ENCODE results near the gene USP9X.
"Not testable (repeated sequence)": the region's sequence is repeated elsewhere in the genome, so short reads cannot be mapped to it uniquely, and the experiment has no call there.

The USP9X gene

DNA sequence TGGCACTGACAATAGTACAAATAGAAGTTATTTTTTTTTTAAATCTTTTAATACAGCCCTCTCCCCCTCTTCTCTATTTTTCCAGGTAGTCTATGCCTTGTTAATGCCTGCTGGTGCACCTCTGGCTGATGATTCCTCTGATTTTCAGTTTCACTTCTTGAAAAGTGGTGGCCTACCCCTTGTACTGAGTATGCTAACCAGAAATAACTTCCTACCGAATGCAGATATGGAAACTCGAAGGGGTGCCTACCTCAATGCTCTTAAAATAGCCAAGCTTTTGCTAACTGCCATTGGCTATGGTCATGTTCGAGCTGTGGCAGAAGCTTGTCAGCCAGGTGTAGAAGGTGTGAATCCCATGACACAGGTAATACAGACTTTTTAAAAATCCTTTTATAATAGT lies 99.1 kb downstream of the USP9X start:
- peak; percentile 91 for FAIRE-seq

GRCh38 chrX:41186946-41187345 lies 101.7 kb downstream of the USP9X start:
- not testable (repeated sequence) for DNase-seq (ENCODE audit: insufficient read length, low spot score); FAIRE-seq

More for the DNA sequence above, 99.1 kb downstream of the USP9X start:
- DNase-seq (ENCODE audit: insufficient read length, low spot score), result no peak

DNA sequence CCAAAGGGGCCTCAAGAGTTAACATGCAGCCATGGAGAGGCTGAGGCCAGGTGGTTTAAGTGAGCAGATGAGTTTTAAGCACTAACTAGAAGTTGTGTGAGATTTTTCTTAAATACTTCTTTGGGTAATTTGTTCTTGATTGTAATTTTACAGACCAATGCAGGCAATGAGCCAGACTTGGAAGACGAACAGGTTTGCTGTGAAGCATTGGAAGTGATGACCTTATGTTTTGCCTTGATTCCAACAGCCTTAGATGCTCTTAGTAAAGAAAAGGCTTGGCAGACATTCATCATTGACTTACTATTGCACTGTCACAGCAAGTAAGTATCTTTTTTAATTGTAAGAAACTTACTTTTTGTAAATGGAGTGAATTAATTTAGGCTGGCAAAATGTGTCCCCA lies 103.9 kb downstream of the USP9X start:
- DNase-seq (ENCODE audit: insufficient read length, low spot score) (no peak), FAIRE-seq (no peak)

GRCh38 chrX:41192880-41193279 lies 107.6 kb downstream of the USP9X start:
- FAIRE-seq (no peak), DNase-seq (ENCODE audit: insufficient read length, low spot score) (no peak)

DNA sequence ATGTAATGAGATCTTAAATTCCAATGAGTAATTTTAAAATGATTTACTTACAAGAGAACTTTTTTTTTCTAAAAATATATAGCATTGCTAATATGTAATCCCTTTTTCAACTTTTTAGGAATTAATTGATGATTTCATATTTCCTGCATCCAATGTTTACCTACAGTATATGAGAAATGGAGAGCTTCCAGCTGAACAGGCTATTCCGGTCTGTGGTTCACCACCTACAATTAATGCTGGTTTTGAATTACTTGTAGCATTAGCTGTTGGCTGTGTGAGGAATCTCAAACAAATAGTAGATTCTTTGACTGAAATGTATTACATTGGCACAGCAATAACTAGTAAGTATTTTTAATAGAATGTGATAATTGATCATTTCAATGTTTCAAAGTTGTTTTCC lies 113.2 kb downstream of the USP9X start:
- no peak for FAIRE-seq
- no peak for DNase-seq (ENCODE audit: insufficient read length, low spot score)

DNA sequence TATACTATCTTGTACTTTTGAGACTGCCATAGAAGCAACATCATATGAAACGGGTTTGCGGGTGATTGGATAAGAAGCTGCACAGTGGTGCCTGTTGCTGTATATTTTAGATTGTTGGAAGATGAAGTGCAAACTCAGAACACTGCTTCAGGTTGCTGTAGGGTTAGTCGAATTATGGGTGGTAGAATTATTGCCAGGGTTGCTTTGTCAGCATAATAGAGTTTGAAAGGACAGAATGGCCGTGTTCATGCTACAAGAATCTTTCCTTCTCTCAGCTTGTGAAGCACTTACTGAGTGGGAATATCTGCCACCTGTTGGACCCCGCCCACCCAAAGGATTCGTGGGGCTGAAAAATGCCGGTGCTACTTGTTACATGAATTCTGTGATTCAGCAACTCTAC lies 115.5 kb downstream of the USP9X start:
- no peak for DNase-seq (ENCODE audit: insufficient read length, low spot score)
- peak; percentile 42 for FAIRE-seq

GRCh38 chrX:41209853-41210252 lies 124.6 kb downstream of the USP9X start:
- FAIRE-seq (no peak), DNase-seq (ENCODE audit: insufficient read length, low spot score) (no peak)

DNA sequence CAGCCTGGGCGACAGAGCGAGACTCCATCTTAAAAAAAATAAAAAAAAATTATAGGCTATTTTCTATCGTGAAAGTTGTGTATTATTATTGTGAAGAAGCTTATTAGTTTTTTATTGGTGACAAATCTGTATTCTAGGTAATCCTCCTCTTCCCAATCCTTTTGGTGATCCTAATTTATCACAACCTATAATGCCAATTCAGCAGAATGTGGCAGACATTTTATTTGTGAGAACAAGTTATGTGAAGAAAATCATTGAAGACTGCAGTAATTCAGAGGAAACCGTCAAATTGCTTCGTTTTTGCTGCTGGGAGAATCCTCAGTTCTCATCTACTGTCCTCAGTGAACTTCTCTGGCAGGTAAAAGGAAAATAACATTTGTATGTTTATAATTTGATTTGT lies 139.4 kb downstream of the USP9X start:
- FAIRE-seq, result no peak
- no peak for DNase-seq (ENCODE audit: insufficient read length, low spot score)

DNA sequence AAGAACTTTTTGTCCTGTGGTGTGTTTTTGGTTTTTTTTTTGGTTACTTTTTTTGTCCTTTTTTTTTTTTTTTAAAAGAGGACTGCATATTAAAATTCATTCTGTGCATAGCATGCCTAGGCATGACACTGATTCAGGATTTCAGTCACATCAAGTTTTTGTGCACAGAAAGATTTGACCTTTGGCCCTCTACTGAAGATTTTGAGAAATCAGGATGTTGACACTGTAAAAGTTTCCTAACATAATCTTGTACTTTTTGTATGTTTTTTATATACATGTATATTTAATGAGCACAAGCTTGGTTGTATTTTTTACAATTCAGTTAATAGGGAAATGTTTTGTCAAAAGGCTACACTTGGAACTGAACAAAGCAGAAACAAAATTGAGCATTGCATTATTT lies 148.7 kb downstream of the USP9X start:
- FAIRE-seq, result no peak
- DNase-seq (ENCODE audit: insufficient read length, low spot score), result no peak

DNA sequence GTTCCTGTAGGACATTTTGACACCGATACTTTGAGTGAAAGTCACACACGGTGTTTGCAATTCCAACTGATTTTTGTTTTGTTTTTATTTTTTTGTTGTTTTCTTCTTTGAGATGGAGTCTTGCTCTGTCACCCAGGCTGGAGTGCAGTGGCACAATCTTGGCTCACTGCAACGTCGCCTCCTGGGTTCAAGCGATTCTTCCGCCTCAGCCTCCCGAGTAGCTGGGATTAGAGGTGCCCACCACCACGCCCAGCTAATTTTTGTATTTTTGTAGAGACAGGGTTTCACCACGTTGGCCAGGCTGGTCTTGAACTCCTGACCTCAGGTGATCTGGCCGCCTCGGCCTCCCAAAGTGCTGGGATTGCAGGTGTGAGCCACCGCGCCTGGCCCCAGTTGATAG lies 149.2 kb downstream of the USP9X start:
- DNase-seq (ENCODE audit: insufficient read length, low spot score); FAIRE-seq: not testable (repeated sequence)

DNA sequence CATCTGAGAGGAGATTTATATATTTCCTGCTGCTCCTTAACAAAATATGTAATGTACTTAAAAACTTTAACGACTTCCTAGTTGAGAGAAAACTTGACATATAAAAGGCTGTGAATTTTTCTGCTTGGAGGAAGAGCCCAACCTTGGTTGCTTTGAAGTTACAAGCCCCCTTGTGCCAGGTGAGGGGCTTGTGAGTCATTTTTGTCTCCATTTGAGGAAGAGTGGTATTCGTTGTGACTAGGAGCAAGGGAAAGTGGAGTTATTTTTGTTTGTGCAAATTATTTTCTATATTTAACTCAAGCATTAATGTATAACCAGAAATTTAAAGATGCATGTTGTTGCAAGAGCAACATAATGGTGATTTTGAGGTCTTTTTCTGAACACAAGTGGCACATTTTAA lies 149.7 kb downstream of the USP9X start:
- no peak for DNase-seq (ENCODE audit: insufficient read length, low spot score)
- peak; percentile 14 for FAIRE-seq

DNA sequence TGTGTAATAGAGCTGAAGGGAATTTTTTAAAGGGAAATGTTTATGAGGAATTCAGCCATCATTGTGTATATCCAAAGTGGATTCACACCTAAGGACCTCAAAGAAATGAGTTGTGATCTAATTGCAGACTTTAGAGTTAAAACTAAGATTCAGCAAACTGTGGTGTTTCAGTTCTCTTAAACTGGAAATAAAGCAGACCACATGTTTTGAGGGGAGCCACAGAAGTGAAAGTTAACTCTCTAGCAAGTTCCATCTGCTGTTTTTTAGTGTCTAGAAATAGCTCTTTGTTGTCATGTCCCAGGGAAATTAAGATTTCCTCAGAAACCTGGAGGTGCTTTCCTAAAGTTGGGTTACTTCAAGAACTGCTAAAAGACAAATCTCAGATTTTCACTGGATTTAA lies 151.4 kb downstream of the USP9X start:
- DNase-seq (ENCODE audit: insufficient read length, low spot score) (peak; percentile 29), FAIRE-seq (peak; percentile 88)

GRCh38 chrX:41240509-41240908 lies 155.3 kb downstream of the USP9X start:
- no peak for DNase-seq (ENCODE audit: insufficient read length, low spot score)
- FAIRE-seq, result no peak

GRCh38 chrX:41241962-41242361 lies 156.7 kb downstream of the USP9X start:
- FAIRE-seq (no peak), DNase-seq (ENCODE audit: insufficient read length, low spot score) (no peak)

DNA sequence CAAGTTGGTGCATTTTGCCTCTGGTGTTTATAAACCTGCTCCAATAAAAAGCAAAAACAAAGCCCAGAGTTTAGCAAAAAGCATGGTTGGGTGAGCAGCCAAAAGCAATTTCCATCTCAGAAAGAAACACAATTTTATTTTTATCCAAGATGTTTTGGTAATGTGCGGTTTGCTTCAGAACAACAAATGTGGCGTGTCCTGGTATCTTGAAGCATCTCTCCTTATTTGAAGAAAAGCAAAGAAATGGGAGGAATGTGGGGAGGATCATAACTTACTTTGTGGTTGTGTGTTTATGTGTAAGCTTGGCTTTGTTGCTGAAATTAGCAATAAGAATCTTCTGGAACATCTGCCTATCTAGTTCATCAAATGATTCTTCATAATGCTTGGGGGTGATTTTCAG lies 160.4 kb downstream of the USP9X start:
- FAIRE-seq, result no peak

GRCh38 chrX:41250867-41251266 lies 165.6 kb downstream of the USP9X start:
- no peak for DNase-seq (ENCODE audit: insufficient read length, low spot score)
- no peak for FAIRE-seq

More for the DNA sequence above, 160.4 kb downstream of the USP9X start:
- DNase-seq (ENCODE audit: insufficient read length, low spot score), result no peak

GRCh38 chrX:41257801-41258200 lies 172.6 kb downstream of the USP9X start:
- peak; percentile 81 for FAIRE-seq
- DNase-seq (ENCODE audit: insufficient read length, low spot score), result no peak

DNA sequence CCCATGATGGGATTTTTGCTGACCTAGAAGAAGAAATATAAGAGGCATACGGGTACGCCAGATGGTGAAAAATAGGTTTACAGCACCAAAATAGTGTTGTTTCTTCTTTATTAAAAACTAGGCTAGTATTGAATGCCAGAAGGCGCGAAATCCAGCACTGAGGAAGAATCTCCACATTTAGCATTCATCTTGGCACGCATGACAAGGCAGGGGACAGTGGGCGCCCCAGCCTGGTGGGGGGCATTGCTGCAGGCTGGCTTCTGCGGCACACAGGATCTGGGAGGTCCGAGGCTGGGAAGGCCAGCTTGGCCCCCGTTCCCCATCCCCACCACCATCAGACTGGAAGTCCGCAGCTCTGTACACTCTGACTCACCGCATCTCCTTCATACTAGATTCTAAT lies 173.0 kb downstream of the USP9X start:
- FAIRE-seq, result no peak

GRCh38 chrX:41258871-41259270 lies 173.6 kb downstream of the USP9X start:
- DNase-seq (ENCODE audit: insufficient read length, low spot score) (no peak), FAIRE-seq (no peak)

More for the DNA sequence above, 173.0 kb downstream of the USP9X start:
- no peak for DNase-seq (ENCODE audit: insufficient read length, low spot score)

DNA sequence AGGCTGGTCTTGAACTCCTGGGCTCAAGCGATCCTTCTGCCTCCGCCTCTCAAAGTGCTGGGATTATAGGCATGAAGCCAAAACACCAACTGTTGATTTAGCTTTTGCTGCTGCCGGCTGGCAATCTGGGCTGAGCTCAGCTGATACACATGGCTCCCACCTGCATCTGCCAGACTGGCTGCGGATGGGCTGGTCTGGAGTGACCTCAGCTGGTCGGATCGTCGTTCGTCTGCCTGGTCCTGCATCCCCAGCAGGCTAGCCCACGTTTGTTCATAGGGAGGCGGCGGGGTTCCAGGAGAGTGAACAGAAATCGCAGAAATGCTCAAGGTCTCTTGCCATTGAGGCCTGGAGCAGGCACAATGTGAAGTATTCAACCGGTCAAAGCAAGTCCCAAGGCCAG lies 174.3 kb downstream of the USP9X start:
- no peak for DNase-seq (ENCODE audit: insufficient read length, low spot score)
- FAIRE-seq, result no peak

DNA sequence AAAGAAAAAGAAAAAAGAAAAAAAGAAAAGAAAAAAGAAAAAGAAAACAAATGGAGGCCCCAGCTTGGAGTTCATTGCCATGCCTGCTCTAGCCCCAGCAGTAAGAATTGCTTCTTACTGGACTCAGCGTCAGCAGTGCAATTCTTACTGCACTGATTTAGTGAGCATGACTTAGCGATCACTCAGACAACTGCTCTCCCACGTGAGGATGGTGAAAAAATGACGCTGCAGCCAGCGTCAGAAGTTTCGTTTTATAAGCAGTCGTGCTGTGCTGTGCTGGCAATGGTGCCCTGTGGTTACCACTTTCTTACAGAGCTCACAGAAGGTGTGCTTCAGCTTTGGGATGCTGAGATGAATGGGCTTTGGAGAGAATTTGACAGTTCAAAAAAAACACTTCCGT lies 180.4 kb downstream of the USP9X start:
- FAIRE-seq (no peak), DNase-seq (ENCODE audit: insufficient read length, low spot score) (no peak)

DNA sequence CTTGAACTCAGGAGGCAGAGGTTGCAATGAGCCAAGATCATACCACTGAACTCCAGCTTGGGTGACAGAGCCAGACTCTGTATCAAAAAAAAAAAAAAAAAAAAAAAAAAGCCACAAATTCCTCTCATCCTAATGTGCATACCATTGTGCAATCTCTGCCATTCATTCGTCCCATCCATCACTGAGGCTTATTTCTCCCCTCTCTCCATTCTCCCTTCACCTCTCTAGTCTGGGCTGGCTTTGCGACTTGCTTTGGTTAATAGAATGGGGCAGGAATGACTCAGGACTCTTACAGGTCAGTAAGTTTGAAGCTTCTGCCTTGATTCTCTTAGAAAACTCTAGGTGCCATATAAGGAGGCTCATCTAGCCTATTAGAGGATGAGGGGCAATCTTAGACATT lies 188.4 kb downstream of the USP9X start:
- FAIRE-seq (no peak), DNase-seq (ENCODE audit: insufficient read length, low spot score) (no peak)

Data from GM19239 (cell line).